Endothelial cell of umbilical vein (primary cell): Measurements from ENCODE around the gene RING1. TPM values are rescaled to one million over a fixed set of nuclear protein-coding genes. Genes with fewer than 3 reads are reported as not detected.

Source experiments
- BruUV-seq: library from RNA; stranded (reverse); fragments of 400-500 nt; replicated peaks from 2 replicates; lab custom pipeline; 2021; lab: Mats Ljungman, UMichigan
- CTCF ChIA-PET: fragments of 300-600, 350-600 bp; sonication (Branson Sonifier 250); formaldehyde crosslinking; loops from one replicate; lab custom pipeline; 2021; ENCODE audit warnings: antibody characterized with exemption, inconsistent platforms; lab: Charles Lee
- POLR2A ChIA-PET: fragments of 300-600, 350-600 bp; sonication (Branson Sonifier 250); formaldehyde crosslinking; loops from one replicate; lab custom pipeline; 2021; ENCODE audit warnings: antibody characterized with exemption, inconsistent platforms; lab: Charles Lee
- DNase-seq: peaks from one replicate; pipeline ENCODE4 v3.0.0-alpha.2; 2011; ENCODE audit warnings: low read depth, low spot score
- FAIRE-seq: peaks from 2 replicates; lab custom pipeline; 2011; peaks lifted over from hg19 to GRCh38; lab: Jason Lieb, UNC
- H2AFZ ChIP-seq: 2 replicates; pipeline ENCODE4 v1.6.0; 2012; ENCODE audit warnings: low read depth, low read length, control low read depth, inconsistent platforms
- H3K27ac ChIP-seq: 2 replicates; pipeline ENCODE4 v1.5.1; 2011; ENCODE audit warnings: low read depth, mild to moderate bottlenecking, control low read depth, low read length, moderate library complexity; ENCODE audit not compliant: insufficient read depth
- H3K27me3 ChIP-seq, 2 experiments: 2 replicates each; pipeline versions ENCODE4 v1.6.0 to v1.6.1; 2011; ENCODE audit warnings: low read length in 2 of 2, mixed read lengths in 1 of 2; ENCODE audit not compliant: control insufficient read depth in 2 of 2, insufficient read depth in 2 of 2
- H3K36me3 ChIP-seq, 2 experiments: 2 replicates in 1 of 2; 3 replicates in 1 of 2; pipeline ENCODE4 v1.5.1; 2011; ENCODE audit warnings: low read length in 2 of 2, mild to moderate bottlenecking in 1 of 2, moderate library complexity in 1 of 2; ENCODE audit not compliant: control insufficient read depth in 2 of 2, insufficient read depth in 2 of 2; ENCODE audit errors: extremely low read depth in 1 of 2
- H3K4me1 ChIP-seq: 3 replicates; pipeline ENCODE4 v1.5.1; 2011; ENCODE audit warnings: mild to moderate bottlenecking, low read length; ENCODE audit not compliant: control insufficient read depth, insufficient read depth; ENCODE audit errors: extremely low read depth
- H3K4me2 ChIP-seq: 2 replicates; pipeline ENCODE4 v1.6.1; 2011; ENCODE audit warnings: low read length, control low read depth, mixed read lengths; ENCODE audit not compliant: insufficient read depth
- H3K4me3 ChIP-seq, 3 experiments: fragments of 200-600 bp in 1 of 3; sonication (generic), shearing (Covaris generic) in 1 of 3; replicated peaks in 1 of 3; 2 replicates each; pipeline ENCODE4 v1.5.1; 2011 to 2016; ENCODE audit warnings: control low read depth in 3 of 3, low read length in 3 of 3, mild to moderate bottlenecking in 2 of 3, inconsistent platforms in 1 of 3, low read depth in 1 of 3, moderate library complexity in 1 of 3; ENCODE audit not compliant: insufficient read depth in 1 of 3
- H3K79me2 ChIP-seq: 2 replicates; pipeline ENCODE4 v1.6.0; 2012; ENCODE audit warnings: low read length, inconsistent platforms; ENCODE audit not compliant: control insufficient read depth, insufficient read depth
- H3K9ac ChIP-seq: replicated peaks from 2 replicates; pipeline ENCODE3; 2011; ENCODE audit warnings: low read length, control low read depth; ENCODE audit not compliant: insufficient read depth; ENCODE audit errors: extremely low read depth
- H3K9me1 ChIP-seq: replicated peaks from 3 replicates; pipeline ENCODE4 v1.6.0; 2011; ENCODE audit warnings: mild to moderate bottlenecking, low read length; ENCODE audit not compliant: control insufficient read depth, insufficient read depth; ENCODE audit errors: extremely low read depth
- H3K9me3 ChIP-seq: replicated peaks from 2 replicates; pipeline ENCODE4 v1.5.1; 2012; ENCODE audit warnings: low read length, inconsistent platforms; ENCODE audit not compliant: control insufficient read depth, insufficient read depth
- H4K20me1 ChIP-seq: replicated peaks from 2 replicates; pipeline ENCODE3; 2011; ENCODE audit warnings: mild to moderate bottlenecking, low read length; ENCODE audit not compliant: control insufficient read depth, insufficient read depth; ENCODE audit errors: extremely low read depth
- EZH2 ChIP-seq: IDR thresholded peaks from 2 replicates; pipeline ENCODE4 v1.6.1; 2012; ENCODE audit warnings: borderline replicate concordance, low read depth, mild to moderate bottlenecking, moderate library complexity, low read length, inconsistent platforms; ENCODE audit not compliant: severe bottlenecking
- FOS ChIP-seq: IDR thresholded peaks from 2 replicates; pipeline ENCODE4 v1.6.1; 2011; ENCODE audit warnings: mild to moderate bottlenecking, low read length, moderate library complexity, borderline replicate concordance; ENCODE audit not compliant: insufficient read depth
- GATA2 ChIP-seq: IDR thresholded peaks from 2 replicates; pipeline ENCODE4 v1.7.0; 2011; ENCODE audit warnings: low read depth, mild to moderate bottlenecking, moderate library complexity, mixed read lengths, low read length; ENCODE audit not compliant: insufficient read length, insufficient read depth
- JUN ChIP-seq: IDR thresholded peaks from 2 replicates; pipeline ENCODE4 v1.6.1; 2011; ENCODE audit warnings: borderline replicate concordance, low read depth; ENCODE audit not compliant: insufficient read length, insufficient read depth
- MYC ChIP-seq: IDR thresholded peaks from one replicate; pipeline ENCODE4 v1.6.1; 2011; ENCODE audit warnings: mild to moderate bottlenecking, low read depth, low read length
- POLR2A ChIP-seq: IDR thresholded peaks from 2 replicates; pipeline ENCODE4 v1.6.1; 2012; ENCODE audit warnings: low read depth, mild to moderate bottlenecking, control low read depth, low read length
- POLR2AphosphoS5 ChIP-seq: IDR thresholded peaks from 2 replicates; pipeline ENCODE4 v1.6.1; 2012; ENCODE audit warnings: low read depth, mild to moderate bottlenecking, control low read depth, low read length, moderate library complexity; ENCODE audit not compliant: insufficient read depth
- dilution Hi-C: fragments of 300-500 bp; cut with MboI; formaldehyde crosslinking; loops from one replicate; pipeline ENCODE4 v1.15.0; 2019; ENCODE audit warnings: low sequenced_read_pairs; ENCODE audit not compliant: extremely low pct_ligation_motif_present
- intact Hi-C: fragments of 100-400 bp; cut with micrococcal nuclease; formaldehyde crosslinking; loops from one replicate; pipeline ENCODE4 v1.10.0; 2022
- polyA plus RNA-seq, 4 experiments: library from polyadenylated mRNA; depleted of rRNA in 3 of 4; stranded (reverse) in 3 of 4; unstranded in 1 of 4; fragments of >200 nt; gene quantifications; 2 replicates each; pipeline versions ENCODE4 v1.2.1 to v1.2.3, GENCODE V29; 2011 to 2012; ENCODE audit warnings: missing spikeins in 1 of 4
- total RNA-seq: library from RNA; stranded (reverse); gene quantifications from 2 replicates; pipeline ENCODE4 v1.2.3, GENCODE V29; 2021
- TF ChIP-seq, protein P1 (sequence below), 2 donors: IDR thresholded peaks; 1 replicate in 1 of 2; 2 replicates in 1 of 2; pipeline ENCODE4 v1.5.1; 2011; ENCODE audit warnings: low read length in 2 of 2, mild to moderate bottlenecking in 2 of 2, moderate library complexity in 2 of 2, control low read depth in 1 of 2, inconsistent platforms in 1 of 2, low read depth in 1 of 2; ENCODE audit not compliant: insufficient read depth in 1 of 2; ENCODE audit errors: extremely low read depth in 1 of 2
- TF ChIP-seq, protein P2 (sequence below): IDR thresholded peaks from 2 replicates; pipeline ENCODE4 v1.6.1; 2011; ENCODE audit not compliant: insufficient read depth, insufficient read length

RING1 gene
- total and polyA plus RNA-seq, 2 donors (not counting 3 experiments of a cell fraction or from before 2014, with no cell fraction given), result 26.8 to 27.9 TPM

DNA sequence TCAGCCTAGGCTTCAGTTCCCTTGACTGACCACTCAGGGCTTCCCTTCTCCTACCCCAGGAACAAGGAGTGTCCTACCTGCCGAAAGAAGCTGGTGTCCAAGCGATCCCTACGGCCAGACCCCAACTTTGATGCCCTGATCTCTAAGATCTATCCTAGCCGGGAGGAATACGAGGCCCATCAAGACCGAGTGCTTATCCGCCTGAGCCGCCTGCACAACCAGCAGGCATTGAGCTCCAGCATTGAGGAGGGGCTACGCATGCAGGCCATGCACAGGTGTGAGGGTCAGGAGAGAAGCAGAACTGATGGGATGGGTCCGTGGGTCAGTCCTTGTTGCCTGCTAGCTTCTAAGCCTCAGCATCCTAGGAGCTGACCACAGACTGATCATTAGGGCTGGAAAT, 1.6 kb downstream of the RING1 start:
- FAIRE-seq (no peak), DNase-seq (no peak)
- no peak overlapping the region for H2AFZ ChIP-seq
- H3K27me3 ChIP-seq, result peaks cover 3 to 5% of the 10 kb centered on the region in 2 experiments
- no peak overlapping the region for H3K27ac ChIP-seq
- H3K79me2 ChIP-seq, result no peaks in the 10 kb centered on the region
- dilution Hi-C loops, result no loop called here
- intact Hi-C loops, result no loop called here
- POLR2A ChIA-PET, result no interaction called here
- no peaks in the 10 kb centered on the region for H4K20me1 ChIP-seq
- peaks cover 0 to 3% of the 10 kb centered on the region in 2 experiments for H3K36me3 ChIP-seq
- no peaks in the 10 kb centered on the region for H3K9me1 ChIP-seq
- peaks cover 21% of the 10 kb centered on the region for H3K4me1 ChIP-seq
- no peak overlapping the region for H3K4me3 ChIP-seq
- TF ChIP-seq GATA2, result no peak
- TF ChIP-seq FOS, result no peak
- TF ChIP-seq, protein P1, sequence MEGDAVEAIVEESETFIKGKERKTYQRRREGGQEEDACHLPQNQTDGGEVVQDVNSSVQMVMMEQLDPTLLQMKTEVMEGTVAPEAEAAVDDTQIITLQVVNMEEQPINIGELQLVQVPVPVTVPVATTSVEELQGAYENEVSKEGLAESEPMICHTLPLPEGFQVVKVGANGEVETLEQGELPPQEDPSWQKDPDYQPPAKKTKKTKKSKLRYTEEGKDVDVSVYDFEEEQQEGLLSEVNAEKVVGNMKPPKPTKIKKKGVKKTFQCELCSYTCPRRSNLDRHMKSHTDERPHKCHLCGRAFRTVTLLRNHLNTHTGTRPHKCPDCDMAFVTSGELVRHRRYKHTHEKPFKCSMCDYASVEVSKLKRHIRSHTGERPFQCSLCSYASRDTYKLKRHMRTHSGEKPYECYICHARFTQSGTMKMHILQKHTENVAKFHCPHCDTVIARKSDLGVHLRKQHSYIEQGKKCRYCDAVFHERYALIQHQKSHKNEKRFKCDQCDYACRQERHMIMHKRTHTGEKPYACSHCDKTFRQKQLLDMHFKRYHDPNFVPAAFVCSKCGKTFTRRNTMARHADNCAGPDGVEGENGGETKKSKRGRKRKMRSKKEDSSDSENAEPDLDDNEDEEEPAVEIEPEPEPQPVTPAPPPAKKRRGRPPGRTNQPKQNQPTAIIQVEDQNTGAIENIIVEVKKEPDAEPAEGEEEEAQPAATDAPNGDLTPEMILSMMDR (IDR thresholded peaks at IDR 0.05; ENCODE audit: extremely low read depth in 1 of 2, insufficient read depth in 1 of 2, low read depth in 1 of 2, low read length in 2 of 2), result no peak
- TF ChIP-seq POLR2A, result no peak
- no peak for TF ChIP-seq EZH2
- TF ChIP-seq MYC, result no peak
- no peak for TF ChIP-seq POLR2AphosphoS5
- TF ChIP-seq, protein P2, sequence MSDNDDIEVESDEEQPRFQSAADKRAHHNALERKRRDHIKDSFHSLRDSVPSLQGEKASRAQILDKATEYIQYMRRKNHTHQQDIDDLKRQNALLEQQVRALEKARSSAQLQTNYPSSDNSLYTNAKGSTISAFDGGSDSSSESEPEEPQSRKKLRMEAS, result no peak
- TF ChIP-seq JUN, result no peak
- no peak overlapping the region for H3K9ac ChIP-seq
- no peaks in the 10 kb centered on the region for H3K9me3 ChIP-seq
- CTCF ChIA-PET, result interaction anchor here (2.7 kb wide), 1 partner anchor 38 kb away, joined by 29 read pairs; no protein-coding TSS in a partner anchor
- H3K4me2 ChIP-seq, result no peak overlapping the region
- no TSS peak for BruUV-seq
